Right lobe of liver (tissue), 6 donors: ENCODE measurements around the gene SEC24D. TPM values are rescaled to one million over a fixed set of nuclear protein-coding genes. Genes with fewer than 3 reads are reported as not detected.
A peak's percentile ranks its signal among the peaks of the same experiment; 100 is the strongest.

ENCODE experiments used
- ATAC-seq, 4 donors: fragments of 200-7000 bp; cut with Tn5 transposase; one replicate each; pipeline ENCODE4 v1.9.1; 2020; ENCODE audit warnings: mild to moderate bottlenecking in 4 of 4, moderate library complexity in 4 of 4
- DNase-seq, 3 donors: peaks; one replicate each; pipeline ENCODE4 v3.0.0-alpha.2; 2020
- H3K27ac ChIP-seq, 3 donors: fragments of 200-600 bp; one replicate each; pipeline ENCODE4 v1.8.0; 2022
- H3K27me3 ChIP-seq, 2 donors: fragments of 200-600 bp; one replicate each; pipeline ENCODE4 v1.8.0; 2022
- H3K36me3 ChIP-seq, 4 donors: fragments of 200-600 bp; sonication (generic) in 1 of 4; one replicate each; pipeline versions ENCODE4 v1.5.1 to v1.8.0; 2017 to 2022; ENCODE audit warnings: control low read depth in 1 of 4
- H3K4me1 ChIP-seq, 4 donors: fragments of 200-600 bp; sonication (generic) in 1 of 4; one replicate each; pipeline versions ENCODE4 v1.5.1 to v1.8.0; 2017 to 2022; ENCODE audit warnings: control low read depth in 1 of 4
- H3K4me3 ChIP-seq, 3 donors: fragments of 200-600 bp; one replicate each; pipeline ENCODE4 v1.8.0; 2022
- H3K9me3 ChIP-seq, 4 donors: fragments of 200-600 bp; sonication (generic) in 1 of 4; one replicate each; pipeline versions ENCODE4 v1.5.1 to v1.8.0; 2017 to 2022; ENCODE audit warnings: control low read depth in 1 of 4
- POLR2A ChIP-seq: fragments of 450-650 bp; IDR thresholded peaks from one replicate; pipeline ENCODE4 v1.6.1; 2017; ENCODE audit warnings: antibody characterized with exemption, mild to moderate bottlenecking
- WGBS: methylation state at CpG from one replicate; pipeline ENCODE4 v1.1.6; 2018; ENCODE audit warnings: low coverage, low lambda C conversion rate; ENCODE audit not compliant: insufficient coverage; ENCODE audit errors: missing lambda C conversion rate; 5-methylcytosine and 5-hydroxymethylcytosine counted together
- intact Hi-C, 2 donors: fragments of 100-400 bp; cut with DNase I; formaldehyde crosslinking; loops; one replicate each; pipeline versions ENCODE4 v1.11.2 to v1.14.1; 2022
- total RNA-seq, 6 experiments: library from RNA; depleted of rRNA in 2 of 6; stranded (reverse); fragments of >200 nt in 2 of 6; fragmentation: NEBNext Ultra II Directional in 3 of 6; extraction: Animal tissue kit (Norgen Biotek cat#: 25700) in 3 of 6; gene quantifications; one replicate each; pipeline versions ENCODE4 v1.1.0 to v1.2.4, GENCODE V29; 2016 to 2023
- TF ChIP-seq, protein P1 (sequence below), 4 donors: fragments of 200-600 bp in 3 of 4; fragments of 450-650 bp in 1 of 4; IDR thresholded peaks; one replicate each; pipeline versions ENCODE4 v1.5.1 to v1.8.0; 2016 to 2022; ENCODE audit warnings: antibody characterized with exemption in 4 of 4, mild to moderate bottlenecking in 2 of 4
- donor health status: DM: no; HTN: yes; CAD: no.
- donor health status: DM: no; HTN: no; CAD: no.
- donor health status: DM: no; HTN: no; CAD: no.
- donor health status: DM: no; HTN: yes; CAD: no.
- donor health status: DM: no; HTN: yes; CAD: no.

Gene SEC24D
- total RNA-seq, 6 experiments from 2014 or later = 52.2 to 80.1 (median 69.2) TPM

DNA sequence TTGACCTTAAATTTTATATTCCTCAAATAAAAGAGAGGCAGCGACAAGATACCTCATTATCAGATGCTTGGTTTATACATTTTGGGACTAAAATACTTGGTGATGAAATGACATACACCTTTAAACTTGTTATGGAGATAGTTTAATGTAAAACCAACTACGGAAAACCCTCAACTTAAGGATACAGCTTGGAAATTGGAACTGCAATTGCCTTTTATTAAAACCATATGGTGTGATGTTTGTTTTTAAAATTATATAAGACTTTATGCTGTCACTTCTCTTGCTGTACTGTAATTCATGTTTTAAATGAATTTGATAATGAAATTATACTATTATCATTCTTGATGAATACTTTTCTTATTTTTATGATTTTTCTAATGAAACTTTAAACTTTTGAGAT, 124.9 kb downstream of the SEC24D start:
- H3K36me3 ChIP-seq = peaks cover 0 to 32% (median 14%) of the 10 kb centered on the region in 4 donors
- DNase-seq = no peak
- no peak overlapping the region for H3K4me3 ChIP-seq
- H3K4me1 ChIP-seq = no peaks in the 10 kb centered on the region
- 85% methylated on average over 2 of the region's 2 CpGs for WGBS
- no peak for ATAC-seq
- no peak overlapping the region for H3K27ac ChIP-seq
- no peaks in the 10 kb centered on the region for H3K27me3 ChIP-seq
- H3K9me3 ChIP-seq = no peaks in the 10 kb centered on the region
- TF ChIP-seq POLR2A = no peak
- TF ChIP-seq, protein P1, sequence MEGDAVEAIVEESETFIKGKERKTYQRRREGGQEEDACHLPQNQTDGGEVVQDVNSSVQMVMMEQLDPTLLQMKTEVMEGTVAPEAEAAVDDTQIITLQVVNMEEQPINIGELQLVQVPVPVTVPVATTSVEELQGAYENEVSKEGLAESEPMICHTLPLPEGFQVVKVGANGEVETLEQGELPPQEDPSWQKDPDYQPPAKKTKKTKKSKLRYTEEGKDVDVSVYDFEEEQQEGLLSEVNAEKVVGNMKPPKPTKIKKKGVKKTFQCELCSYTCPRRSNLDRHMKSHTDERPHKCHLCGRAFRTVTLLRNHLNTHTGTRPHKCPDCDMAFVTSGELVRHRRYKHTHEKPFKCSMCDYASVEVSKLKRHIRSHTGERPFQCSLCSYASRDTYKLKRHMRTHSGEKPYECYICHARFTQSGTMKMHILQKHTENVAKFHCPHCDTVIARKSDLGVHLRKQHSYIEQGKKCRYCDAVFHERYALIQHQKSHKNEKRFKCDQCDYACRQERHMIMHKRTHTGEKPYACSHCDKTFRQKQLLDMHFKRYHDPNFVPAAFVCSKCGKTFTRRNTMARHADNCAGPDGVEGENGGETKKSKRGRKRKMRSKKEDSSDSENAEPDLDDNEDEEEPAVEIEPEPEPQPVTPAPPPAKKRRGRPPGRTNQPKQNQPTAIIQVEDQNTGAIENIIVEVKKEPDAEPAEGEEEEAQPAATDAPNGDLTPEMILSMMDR (IDR thresholded peaks at IDR 0.05) = no peak
- intact Hi-C loops = no loop called here

DNA sequence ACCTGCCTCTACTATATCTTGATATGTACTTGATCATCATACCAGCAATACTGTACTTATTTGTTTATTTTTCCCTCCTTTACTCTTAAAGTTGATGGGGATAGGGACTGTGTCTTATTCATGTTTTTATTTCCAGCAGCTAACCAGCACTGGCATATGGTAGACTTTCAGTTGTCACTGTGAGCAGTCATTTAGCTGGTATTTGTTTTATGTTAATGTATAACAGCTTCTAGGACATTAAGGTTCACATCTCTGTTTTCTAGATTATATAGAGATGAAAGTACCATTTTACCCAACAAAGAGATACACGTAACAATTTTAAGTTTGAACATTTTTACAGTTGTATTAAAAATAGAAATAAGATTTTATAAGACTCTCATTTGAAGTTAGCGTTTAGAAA, 132.8 kb downstream of the SEC24D start:
- Histone ChIP-seq H3K36me3 (peaks cover 0 to 35% (median 11%) of the 10 kb centered on the region in 4 donors), H3K9me3 (no peaks in the 10 kb centered on the region), H3K4me3 (no peak overlapping the region), H3K27ac (peak overlapping the region; percentile 31 to 68 (median 65)), H3K27me3 (no peaks in the 10 kb centered on the region), H3K4me1 (peaks cover 0 to 20% (median 4%) of the 10 kb centered on the region in 4 donors)
- TF ChIP-seq, protein P1 (IDR thresholded peaks at IDR 0.05) = no peak
- TF ChIP-seq POLR2A = no peak
- intact Hi-C loops = no loop called here
- ATAC-seq (peak; percentile 87 to 95 (median 92)), DNase-seq (no peak)
- WGBS = 23% methylated on average over 2 of the region's 2 CpGs

DNA sequence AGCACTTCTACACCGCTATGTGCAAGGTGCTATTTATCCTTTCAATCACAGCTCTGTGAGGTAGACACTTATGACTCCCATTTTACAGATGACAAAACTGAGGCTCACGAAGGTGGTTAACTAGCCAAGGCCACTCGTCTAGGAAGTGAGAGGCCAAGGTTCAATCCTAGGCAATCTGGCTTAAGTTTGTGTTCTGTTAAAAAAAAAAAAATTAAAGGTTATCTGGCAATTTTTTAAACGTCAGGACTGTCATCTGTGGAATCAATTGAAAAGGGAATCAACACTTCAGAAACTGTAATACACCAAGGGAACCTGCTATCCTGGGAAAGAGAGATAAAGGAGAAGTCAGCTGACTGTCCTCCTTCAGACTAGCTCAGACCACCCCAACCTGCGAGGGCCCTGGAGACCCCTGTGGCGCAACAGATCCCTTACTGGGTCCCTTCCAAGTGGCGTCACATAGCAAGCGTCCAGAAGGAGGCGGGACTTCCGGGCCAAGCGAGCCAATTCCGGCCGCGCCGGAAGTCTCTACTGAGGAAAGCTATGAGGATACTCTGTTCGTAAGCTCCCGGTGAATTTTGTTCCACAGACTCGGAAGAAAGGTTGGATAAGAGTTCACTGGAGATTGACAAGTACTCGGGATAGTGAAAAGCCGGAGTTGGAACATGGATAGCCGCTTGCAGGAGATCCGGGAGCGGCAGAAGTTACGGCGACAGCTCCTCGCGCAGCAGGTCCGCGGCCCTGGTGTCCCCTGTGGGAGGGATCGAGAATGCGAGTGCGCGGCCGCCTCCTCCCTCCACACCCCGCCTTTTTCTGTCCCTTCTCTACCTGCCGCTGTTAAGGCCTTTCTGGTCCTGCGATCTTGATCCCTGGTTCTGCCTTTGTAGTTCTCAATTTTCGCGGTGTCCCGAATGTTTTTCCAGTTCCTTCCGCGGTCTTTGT, 150.8 kb downstream of the SEC24D start, which contains the start of gene METTL14:
METTL14 (plus strand) TSS at position 520 of the 939 bp plus-strand sequence; CDS start at position 663, 143 bp downstream.
- peak within 1 kb of the TSS; percentile 76 to 86 (median 79) for H3K27ac ChIP-seq
- TF ChIP-seq, protein P1 (IDR thresholded peaks at IDR 0.05) = peak in 3 of 4 donors; percentile 8 to 16 (median 11)
- TF ChIP-seq POLR2A = peak; percentile 61
- H3K36me3 ChIP-seq = peaks cover 0 to 22% (median 9%) of the 10 kb centered on the region in 4 donors
- DNase-seq = peak; percentile 90 to 93 (median 93)
- H3K4me3 ChIP-seq = peak within 1 kb of the TSS; percentile 62 to 74 (median 69)
- no peaks in the 10 kb centered on the region for H3K9me3 ChIP-seq
- WGBS = 5% methylated on average over 32 of the region's 42 CpGs
- peaks cover 0 to 16% (median 8%) of the 10 kb centered on the region in 4 donors for H3K4me1 ChIP-seq
- no peaks in the 10 kb centered on the region for H3K27me3 ChIP-seq
- intact Hi-C loops = no loop called here
- peak; percentile 98 for ATAC-seq

DNA sequence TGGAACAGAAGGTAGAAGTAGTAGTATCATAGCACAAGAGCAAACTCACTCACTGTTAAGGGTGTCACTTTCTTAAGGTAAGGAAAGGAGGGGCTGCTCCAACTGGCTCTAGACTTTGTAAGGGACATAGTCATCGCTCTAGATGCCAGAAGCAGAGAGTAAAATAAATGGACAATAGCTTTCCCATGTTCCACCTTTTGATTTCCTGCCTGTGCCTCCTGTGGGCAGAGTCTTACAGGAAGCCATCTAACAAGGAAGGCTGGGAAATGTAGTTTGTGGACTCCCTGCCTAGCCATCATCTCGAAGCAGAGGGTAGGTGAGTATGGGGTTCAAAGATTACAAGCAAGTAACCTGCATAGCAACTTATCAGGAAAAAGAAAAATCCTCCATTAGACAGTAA, 152.4 kb downstream of the SEC24D start:
- Histone ChIP-seq H3K36me3 (peaks cover 0 to 8% (median 2%) of the 10 kb centered on the region in 4 donors), H3K27ac (no peak overlapping the region), H3K4me1 (peaks cover 0 to 16% (median 8%) of the 10 kb centered on the region in 4 donors), H3K4me3 (no peak overlapping the region), H3K27me3 (no peaks in the 10 kb centered on the region), H3K9me3 (no peaks in the 10 kb centered on the region)
- WGBS = 0% methylated on average over 2 of the region's 2 CpGs
- peak; percentile 20 to 43 (median 34) for ATAC-seq
- intact Hi-C loops = no loop called here
- no peak for DNase-seq
- TF ChIP-seq, protein P1 (IDR thresholded peaks at IDR 0.05) = no peak
- TF ChIP-seq POLR2A = no peak
